SK-N-SH (cell line): Measurements from ENCODE around the gene NDUFS6. TPM values are rescaled to one million over a fixed set of nuclear protein-coding genes. Genes with fewer than 3 reads are reported as not detected.

Source experiments
- CTCF ChIA-PET: fragments of 300-600, 350-600 bp; formaldehyde crosslinking; extraction: SDS; loops from one replicate; lab custom pipeline; 2021; lab: Yijun Ruan, JAX
- POLR2A ChIA-PET: fragments of 350-600 bp; sonication (Branson Sonifier 250); formaldehyde crosslinking; extraction: SDS; loops from one replicate; lab custom pipeline; 2020; ENCODE audit warnings: antibody characterized with exemption, inconsistent platforms; lab: Yijun Ruan, JAX
- DNase-seq: peaks from one replicate; pipeline ENCODE4 v3.0.0; 2012
- H2AFZ ChIP-seq: fragments of 200-600 bp; sonication (generic); 2 replicates; pipeline ENCODE4 v1.8.1; 2016; ENCODE audit warnings: antibody characterized with exemption, mild to moderate bottlenecking, low read depth
- H3F3A ChIP-seq: fragments of 200-600 bp; sonication (generic); replicated peaks from 2 replicates; pipeline ENCODE3; 2016; ENCODE audit warnings: antibody characterized with exemption, mild to moderate bottlenecking; ENCODE audit not compliant: insufficient read depth
- H3K27ac ChIP-seq, 2 experiments: fragments of 200-500 bp in 1 of 2; fragments of 200-600 bp in 1 of 2; sonication (Bioruptor generic) in 1 of 2; sonication (generic), shearing (Covaris generic) in 1 of 2; 2 replicates each; pipeline versions ENCODE4 v1.5.1 to v1.6.1; 2014 to 2016; ENCODE audit warnings: low read depth in 2 of 2, inconsistent platforms in 1 of 2, low read length in 1 of 2, mild to moderate bottlenecking in 1 of 2, mixed read lengths in 1 of 2
- H3K27me3 ChIP-seq: fragments of 200-600 bp; sonication (generic), shearing (Covaris generic); 2 replicates; pipeline ENCODE4 v1.6.1; 2016; ENCODE audit warnings: mixed run types; ENCODE audit not compliant: insufficient read depth
- H3K36me3 ChIP-seq, 2 experiments: fragments of 200-500 bp in 1 of 2; fragments of 200-600 bp in 1 of 2; sonication (Bioruptor generic) in 1 of 2; sonication (generic) in 1 of 2; replicated peaks in 1 of 2; 2 replicates each; pipeline versions ENCODE3 to v1.5.1; 2014 to 2016; ENCODE audit warnings: low read length in 1 of 2, mild to moderate bottlenecking in 1 of 2; ENCODE audit not compliant: insufficient read depth in 2 of 2, control insufficient read depth in 1 of 2
- H3K4me1 ChIP-seq, 2 experiments: fragments of 200-500 bp in 1 of 2; fragments of 200-600 bp in 1 of 2; sonication (Bioruptor generic) in 1 of 2; sonication (generic), shearing (Covaris generic) in 1 of 2; 2 replicates each; pipeline versions ENCODE4 v1.5.1 to v1.6.1; 2014 to 2016; ENCODE audit warnings: low read depth in 1 of 2, low read length in 1 of 2, mixed run types in 1 of 2; ENCODE audit not compliant: insufficient read depth in 2 of 2, control insufficient read depth in 1 of 2
- H3K4me2 ChIP-seq: fragments of 200-600 bp; sonication (generic), shearing (Covaris generic); 2 replicates; pipeline ENCODE4 v1.6.1; 2017; ENCODE audit warnings: mixed run types
- H3K4me3 ChIP-seq, 2 experiments: fragments of 200-500 bp in 1 of 2; fragments of 200-600 bp in 1 of 2; sonication (Bioruptor generic) in 1 of 2; sonication (generic), shearing (Covaris generic) in 1 of 2; 2 replicates each; pipeline versions ENCODE4 v1.5.1 to v1.8.1; 2014 to 2016; ENCODE audit warnings: low read depth in 2 of 2, inconsistent platforms in 1 of 2, low read length in 1 of 2, mild to moderate bottlenecking in 1 of 2, mixed read lengths in 1 of 2, moderate library complexity in 1 of 2
- H3K79me2 ChIP-seq: fragments of 200-600 bp; sonication (generic); 2 replicates; pipeline ENCODE4 v1.8.1; 2017; ENCODE audit warnings: mild to moderate bottlenecking; ENCODE audit not compliant: insufficient read depth
- H3K9ac ChIP-seq: fragments of 200-600 bp; sonication (generic); 2 replicates; pipeline ENCODE4 v1.6.1; 2017; ENCODE audit warnings: mixed run types
- H3K9me2 ChIP-seq: fragments of 200-600 bp; sonication (generic); 2 replicates; pipeline ENCODE4 v1.6.1; 2017; ENCODE audit warnings: mixed run types
- H3K9me3 ChIP-seq: fragments of 200-600 bp; sonication (generic); 2 replicates; pipeline ENCODE4 v1.6.1; 2017; ENCODE audit warnings: mixed run types, mild to moderate bottlenecking, moderate library complexity
- H4K20me1 ChIP-seq: fragments of 200-600 bp; sonication (generic); 2 replicates; pipeline ENCODE4 v1.6.1; 2017; ENCODE audit warnings: mild to moderate bottlenecking, mixed run types; ENCODE audit not compliant: insufficient read depth
- CTCF ChIP-seq: fragments of 200-600 bp; sonication (generic); IDR thresholded peaks from 2 replicates; pipeline ENCODE4 v1.6.1; 2017; ENCODE audit warnings: antibody characterized with exemption, mild to moderate bottlenecking, moderate library complexity
- ELF1 ChIP-seq: IDR thresholded peaks from 2 replicates; pipeline ENCODE4 v1.4.0; 2012
- EZH2phosphoT487 ChIP-seq: fragments of 200-600 bp; sonication (generic); IDR thresholded peaks from 2 replicates; pipeline ENCODE4 v1.6.1; 2017; ENCODE audit warnings: low read depth, mixed run types, mild to moderate bottlenecking, antibody characterized with exemption, moderate library complexity, borderline replicate concordance
- FOXM1 ChIP-seq: IDR thresholded peaks from 2 replicates; pipeline ENCODE4 v1.4.0; 2012; ENCODE audit warnings: low read depth, mild to moderate bottlenecking
- GABPA ChIP-seq: IDR thresholded peaks from 2 replicates; pipeline ENCODE4 v1.4.0; 2012; ENCODE audit warnings: low read depth, mild to moderate bottlenecking
- GATA2 ChIP-seq: sonication (generic); formaldehyde crosslinking; IDR thresholded peaks from 2 replicates; pipeline ENCODE4 v1.5.0; 2020; ENCODE audit warnings: mild to moderate bottlenecking, missing genetic modification reagents
- IRF3 ChIP-seq: fragments of 150-350 bp; IDR thresholded peaks from 2 replicates; pipeline ENCODE4 v1.6.1; 2016; ENCODE audit warnings: mild to moderate bottlenecking, low read depth, low read length
- MEF2A ChIP-seq: IDR thresholded peaks from 2 replicates; pipeline ENCODE4 v1.4.0; 2012; ENCODE audit warnings: low read depth, borderline replicate concordance
- MXI1 ChIP-seq: IDR thresholded peaks from 2 replicates; pipeline ENCODE4 v1.6.1; 2012; ENCODE audit warnings: mild to moderate bottlenecking, low read depth, low read length, improper control_type of control experiment
- NFIC ChIP-seq: IDR thresholded peaks from 2 replicates; pipeline ENCODE4 v1.4.0; 2012; ENCODE audit warnings: borderline replicate concordance
- NRF1 ChIP-seq: IDR thresholded peaks from 2 replicates; pipeline ENCODE4 v1.6.1; 2012; ENCODE audit warnings: low read depth, mild to moderate bottlenecking, low read length
- POLR2AphosphoS5 ChIP-seq: IDR thresholded peaks from 2 replicates; pipeline ENCODE4 v1.6.1; 2012; ENCODE audit warnings: low read depth, low read length
- RCOR1 ChIP-seq: fragments of 150-350 bp; IDR thresholded peaks from 2 replicates; pipeline ENCODE4 v1.6.1; 2017; ENCODE audit warnings: antibody characterized with exemption, low read length
- REST ChIP-seq: IDR thresholded peaks from 2 replicates; pipeline ENCODE4 v1.6.1; 2012; ENCODE audit warnings: mild to moderate bottlenecking, low read depth, low read length, moderate library complexity
- SIN3A ChIP-seq: IDR thresholded peaks from 2 replicates; pipeline ENCODE4 v1.6.1; 2012; ENCODE audit warnings: low read depth, mild to moderate bottlenecking, low read length, moderate library complexity, borderline replicate concordance
- TAF1 ChIP-seq: IDR thresholded peaks from 2 replicates; pipeline ENCODE4 v1.6.1; 2012; ENCODE audit warnings: low read depth, mild to moderate bottlenecking, low read length, moderate library complexity, borderline replicate concordance
- TCF12 ChIP-seq: IDR thresholded peaks from 2 replicates; pipeline ENCODE4 v1.4.0; 2012
- USF1 ChIP-seq: IDR thresholded peaks from 2 replicates; pipeline ENCODE4 v1.4.0; 2012; ENCODE audit warnings: low read depth, borderline replicate concordance
- USF2 ChIP-seq: fragments of 150-350 bp; IDR thresholded peaks from 2 replicates; pipeline ENCODE4 v1.6.1; 2017; ENCODE audit warnings: antibody characterized with exemption, low read length, low read depth, borderline replicate concordance
- ZBTB33 ChIP-seq: IDR thresholded peaks from 2 replicates; pipeline ENCODE4 v1.4.0; 2012; ENCODE audit warnings: low read depth, borderline replicate concordance
- WGBS: methylation state at CpG from one replicate; pipeline ENCODE4 v1.1.6; 2017; ENCODE audit warnings: low lambda C conversion rate; 5-methylcytosine and 5-hydroxymethylcytosine counted together
- polyA plus RNA-seq, 3 experiments: library from polyadenylated mRNA; depleted of rRNA; stranded (reverse); fragments of >200 nt; gene quantifications; 2 replicates each; pipeline ENCODE4 v1.2.3, GENCODE V29; 2012

Gene NDUFS6
- polyA plus RNA-seq, 1 of the 3 experiments (the other 2 are of a cell fraction), result 316 TPM

- Histone ChIP-seq H3K36me3 (no peaks in the 10 kb centered on the region), H4K20me1 (no peaks in the 10 kb centered on the region), H3K4me2 (no peak overlapping the region), H3K9me3 (no peaks in the 10 kb centered on the region), H3K9ac (no peak overlapping the region), H3K4me3 (no peak overlapping the region), H3F3A (no peaks in the 10 kb centered on the region), H3K27ac (no peak overlapping the region), H3K79me2 (no peaks in the 10 kb centered on the region), H3K27me3 (peaks cover 78% of the 10 kb centered on the region), H3K4me1 (no peaks in the 10 kb centered on the region), H3K9me2 (no peaks in the 10 kb centered on the region), H2AFZ (no peak overlapping the region)
- DNase-seq, result no peak
- 12% methylated on average over 9 of the region's 11 CpGs for WGBS
- ChIA-PET POLR2A (interaction anchor here (0.6 kb wide), 1 partner anchor 1490 kb away, joined by 3 read pairs; the partner anchor contains the start of gene PDCD6), CTCF (no interaction called here)
- TF ChIP-seq NFIC (no peak), CTCF (no peak), SIN3A (no peak), GABPA (no peak), MXI1 (no peak), NRF1 (no peak), MEF2A (no peak), EZH2phosphoT487 (no peak), FOXM1 (no peak), REST (no peak), RCOR1 (no peak), ELF1 (no peak), TAF1 (no peak), GATA2 (CRISPR knock-in tag) (no peak), TCF12 (no peak), USF1 (no peak), USF2 (no peak), POLR2AphosphoS5 (no peak), IRF3 (no peak), ZBTB33 (no peak)
Observed at GRCh38 chr5:1761453-1761755, 39.8 kb upstream of the NDUFS6 start.
